Nephron (organoid): ENCODE data around the gene DMRTC1.
"Not testable (repeated sequence)": the region's sequence is repeated elsewhere in the genome, so short reads cannot be mapped to it uniquely, and the experiment has no call there.

Experiments
- H3K27ac Mint-ChIP-seq, 3 experiments: 2 replicates each; pipeline ENCODE4 v1.8.0; 2020; ENCODE audit warnings: mixed read lengths in 3 of 3, mild to moderate bottlenecking in 2 of 3, moderate library complexity in 1 of 3
- H3K27me3 Mint-ChIP-seq: 2 replicates; pipeline ENCODE4 v1.8.0; 2021; ENCODE audit warnings: low read depth, mild to moderate bottlenecking, moderate library complexity, mixed read lengths
- H3K36me3 Mint-ChIP-seq: 2 replicates; pipeline ENCODE4 v1.8.0; 2020; ENCODE audit warnings: low read depth, mixed read lengths
- H3K4me1 Mint-ChIP-seq: 2 replicates; pipeline ENCODE4 v1.8.0; 2020; ENCODE audit warnings: mixed read lengths
- H3K4me3 Mint-ChIP-seq, 3 experiments: 2 replicates each; pipeline ENCODE4 v1.8.0; 2020; ENCODE audit warnings: mild to moderate bottlenecking in 3 of 3, mixed read lengths in 3 of 3, moderate library complexity in 2 of 3
- H3K9me3 Mint-ChIP-seq: 2 replicates; pipeline ENCODE4 v1.8.0; 2020; ENCODE audit warnings: mixed read lengths

Gene DMRTC1

DNA sequence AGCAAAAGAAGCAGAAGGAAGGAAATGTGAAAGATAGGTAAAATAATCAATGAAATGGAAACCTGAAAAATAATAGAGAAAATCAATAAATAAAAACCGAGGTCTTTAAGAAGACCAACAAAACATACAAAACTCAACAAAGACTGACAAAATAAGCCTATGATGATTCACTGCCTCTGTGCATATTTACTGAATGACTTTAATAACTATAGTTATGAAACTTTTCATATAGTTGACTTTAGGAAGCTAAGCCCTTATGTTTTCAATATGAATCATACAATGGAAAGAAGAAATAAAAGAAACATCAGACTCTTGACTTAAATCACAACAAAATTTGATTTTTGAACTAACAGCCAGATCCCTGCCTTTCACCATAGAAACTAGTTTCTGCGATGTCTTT is 106.1 kb downstream of the DMRTC1 start:
- not testable (repeated sequence) for H3K36me3 Mint-ChIP-seq, H3K9me3 Mint-ChIP-seq, H3K4me1 Mint-ChIP-seq, H3K4me3 Mint-ChIP-seq, H3K27ac Mint-ChIP-seq, H3K27me3 Mint-ChIP-seq

DNA sequence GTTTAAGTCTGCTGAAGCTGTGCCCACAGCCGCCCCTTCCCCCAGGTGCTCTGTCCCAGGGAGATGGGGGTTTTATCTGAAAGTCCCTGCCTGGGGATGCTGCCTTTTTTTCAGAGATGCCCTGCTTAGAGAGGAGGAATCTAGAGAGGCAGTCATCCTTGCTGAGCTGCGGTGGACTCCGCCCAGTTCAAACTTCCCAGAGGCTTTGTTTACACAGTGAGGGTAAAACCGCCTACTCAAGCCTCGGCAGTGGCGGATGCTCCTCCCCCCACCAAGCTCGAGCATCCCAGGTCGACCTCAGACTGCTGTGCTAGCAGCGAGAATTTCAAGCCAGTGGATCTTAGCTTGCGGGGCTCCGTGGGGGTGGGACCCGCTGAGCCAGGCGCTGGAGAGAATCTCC is 112.9 kb downstream of the DMRTC1 start:
- not testable (repeated sequence) for H3K4me3 Mint-ChIP-seq, H3K9me3 Mint-ChIP-seq, H3K27me3 Mint-ChIP-seq, H3K27ac Mint-ChIP-seq, H3K36me3 Mint-ChIP-seq, H3K4me1 Mint-ChIP-seq
